22Rv1 (cell line): Measurements from ENCODE around the gene ATP1A2.
A peak's percentile ranks its signal among the peaks of the same experiment; 100 is the strongest.

Experiments used
- H3K27ac ChIP-seq: fragments of 450-650 bp; 2 replicates; pipeline ENCODE4 v1.5.1; 2017
- ZFX ChIP-seq: fragments of 450-650 bp; IDR thresholded peaks from 2 replicates; pipeline ENCODE4 v1.6.1; 2017; ENCODE audit warnings: antibody characterized with exemption, borderline replicate concordance
- TF ChIP-seq, protein P1 (sequence below): fragments of 450-650 bp; IDR thresholded peaks from 2 replicates; pipeline ENCODE4 v1.5.1; 2017; ENCODE audit warnings: mild to moderate bottlenecking

Gene ATP1A2

DNA sequence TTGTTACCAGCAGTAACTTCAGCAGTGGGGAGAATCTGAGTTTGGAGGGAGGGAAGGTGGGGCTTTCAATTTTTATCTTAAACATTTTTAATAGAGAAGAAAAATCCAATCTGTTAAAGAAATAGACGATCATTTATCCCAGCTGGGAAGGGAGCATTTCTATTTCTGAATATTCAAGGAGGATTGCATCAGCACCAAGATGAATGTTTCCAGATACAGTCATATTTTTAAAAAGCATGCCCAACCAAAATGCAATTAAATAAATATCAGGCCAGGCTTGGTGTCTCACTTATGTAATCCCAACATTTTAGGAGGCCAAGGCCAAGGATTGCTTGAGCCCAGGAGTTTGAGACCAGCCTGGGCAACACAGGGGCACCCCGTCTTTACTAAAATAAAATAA, 34.2 kb downstream of the ATP1A2 start:
- H3K27ac ChIP-seq, result no peak overlapping the region
- no peak for TF ChIP-seq ZFX
- TF ChIP-seq, protein P1, sequence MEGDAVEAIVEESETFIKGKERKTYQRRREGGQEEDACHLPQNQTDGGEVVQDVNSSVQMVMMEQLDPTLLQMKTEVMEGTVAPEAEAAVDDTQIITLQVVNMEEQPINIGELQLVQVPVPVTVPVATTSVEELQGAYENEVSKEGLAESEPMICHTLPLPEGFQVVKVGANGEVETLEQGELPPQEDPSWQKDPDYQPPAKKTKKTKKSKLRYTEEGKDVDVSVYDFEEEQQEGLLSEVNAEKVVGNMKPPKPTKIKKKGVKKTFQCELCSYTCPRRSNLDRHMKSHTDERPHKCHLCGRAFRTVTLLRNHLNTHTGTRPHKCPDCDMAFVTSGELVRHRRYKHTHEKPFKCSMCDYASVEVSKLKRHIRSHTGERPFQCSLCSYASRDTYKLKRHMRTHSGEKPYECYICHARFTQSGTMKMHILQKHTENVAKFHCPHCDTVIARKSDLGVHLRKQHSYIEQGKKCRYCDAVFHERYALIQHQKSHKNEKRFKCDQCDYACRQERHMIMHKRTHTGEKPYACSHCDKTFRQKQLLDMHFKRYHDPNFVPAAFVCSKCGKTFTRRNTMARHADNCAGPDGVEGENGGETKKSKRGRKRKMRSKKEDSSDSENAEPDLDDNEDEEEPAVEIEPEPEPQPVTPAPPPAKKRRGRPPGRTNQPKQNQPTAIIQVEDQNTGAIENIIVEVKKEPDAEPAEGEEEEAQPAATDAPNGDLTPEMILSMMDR, result no peak

DNA sequence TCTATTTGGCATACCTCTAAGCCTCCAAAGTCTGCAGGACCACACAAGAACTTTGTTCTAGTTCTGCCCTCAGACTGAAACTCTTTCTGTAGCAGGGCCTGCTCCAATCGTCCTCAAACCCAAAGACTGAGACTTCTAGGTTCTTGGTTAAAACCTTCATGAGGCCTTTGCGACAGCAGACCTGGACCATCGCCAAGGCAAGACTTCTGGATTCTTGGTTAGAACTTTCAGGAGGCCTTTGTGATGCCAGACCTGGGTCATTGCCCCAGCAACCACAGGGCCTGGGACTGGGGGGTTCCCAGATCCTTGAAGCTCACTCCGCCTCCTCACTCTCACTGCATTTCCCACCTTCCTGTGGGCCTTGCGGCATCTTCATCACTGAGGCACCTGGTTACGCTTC, 35.7 kb downstream of the ATP1A2 start, which contains the start of gene ATP1A4:
ATP1A4 (plus strand) TSS at position 301 of the 400 bp plus-strand sequence. CDS start 438 bp downstream, outside the sequence.
- H3K27ac ChIP-seq, result no peak within 1 kb of the TSS
- TF ChIP-seq, protein P1, result no peak
- TF ChIP-seq ZFX, result no peak

DNA sequence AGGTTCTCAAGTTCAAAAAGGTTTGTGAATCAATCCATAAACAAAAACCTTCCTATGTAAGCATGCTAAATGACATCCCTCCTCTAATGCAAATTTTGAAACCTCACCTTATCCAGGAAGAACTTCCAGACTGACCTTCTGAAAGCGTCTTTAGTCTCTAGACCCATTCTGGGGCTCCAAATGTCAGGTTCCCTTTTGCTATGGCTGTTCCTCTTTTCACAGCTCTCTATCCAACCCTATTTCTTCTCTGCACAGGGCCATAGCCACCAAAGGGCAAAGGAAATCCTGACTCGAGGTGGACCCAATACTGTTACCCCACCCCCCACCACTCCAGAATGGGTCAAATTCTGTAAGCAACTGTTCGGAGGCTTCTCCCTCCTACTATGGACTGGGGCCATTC, 39.2 kb downstream of the ATP1A2 start:
- TF ChIP-seq ZFX, result no peak
- TF ChIP-seq, protein P1, result no peak
- H3K27ac ChIP-seq, result no peak overlapping the region

DNA sequence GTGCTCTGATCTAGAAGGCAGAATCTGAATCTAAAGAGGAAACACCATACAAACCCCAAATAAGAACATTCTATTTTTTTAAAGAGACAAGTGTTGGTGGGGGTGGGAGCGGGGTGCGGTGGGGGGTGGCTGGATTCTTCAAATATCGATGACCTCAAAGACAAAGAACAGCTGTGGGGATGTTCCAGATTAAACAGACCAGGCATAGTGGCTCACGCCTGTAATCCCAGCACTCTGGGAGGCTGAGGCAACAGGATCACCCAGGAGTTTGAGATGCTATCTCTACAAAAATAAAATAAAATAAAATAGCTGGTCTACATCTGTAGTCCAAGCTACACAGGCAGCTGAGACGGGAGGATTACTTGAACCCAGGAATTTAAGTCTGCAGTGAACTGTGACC, 40.8 kb downstream of the ATP1A2 start:
- no peak for TF ChIP-seq ZFX
- TF ChIP-seq, protein P1, result no peak
- no peak overlapping the region for H3K27ac ChIP-seq

DNA sequence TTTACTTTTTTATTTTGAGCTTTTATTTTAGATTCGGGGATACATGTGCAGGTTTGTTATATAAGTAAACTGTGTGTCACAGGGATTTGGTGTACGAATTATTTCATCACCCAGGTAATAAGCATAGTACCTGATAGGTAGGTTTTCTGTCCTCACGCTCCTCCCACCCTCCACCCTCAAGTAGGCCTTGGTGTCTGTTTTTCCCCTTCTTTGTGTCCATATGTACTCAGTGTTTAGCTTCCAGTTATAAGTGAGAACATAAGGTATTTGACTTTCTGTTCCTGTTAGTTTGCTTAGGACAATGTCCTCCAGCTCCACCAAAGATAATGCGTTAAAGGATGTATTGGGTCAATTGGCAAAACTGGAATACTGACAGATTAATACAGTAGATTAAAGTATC, 41.6 kb downstream of the ATP1A2 start:
- H3K27ac ChIP-seq, result no peak overlapping the region
- TF ChIP-seq, protein P1, result no peak
- TF ChIP-seq ZFX, result no peak

DNA sequence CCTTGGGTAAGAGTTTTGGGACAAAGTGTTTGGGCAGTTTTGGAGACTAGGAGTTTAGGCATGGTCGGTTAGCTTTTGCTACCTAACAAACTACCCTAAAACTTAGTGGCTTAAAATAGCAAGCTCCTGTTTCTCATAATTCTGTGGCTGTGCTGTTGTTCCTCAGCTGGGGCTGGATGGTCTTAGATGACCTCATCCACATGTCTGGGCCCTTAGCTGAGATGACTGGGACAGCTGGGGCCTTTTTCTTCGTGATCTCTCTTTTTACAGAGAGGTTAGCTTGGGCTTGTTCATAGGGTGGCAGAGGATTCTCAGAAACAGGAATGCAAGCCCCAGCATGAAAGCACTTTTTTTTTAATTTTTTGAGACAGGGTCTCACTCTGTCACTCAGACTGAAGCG, 42.5 kb downstream of the ATP1A2 start:
- H3K27ac ChIP-seq, result no peak overlapping the region
- TF ChIP-seq, protein P1, result no peak
- no peak for TF ChIP-seq ZFX

DNA sequence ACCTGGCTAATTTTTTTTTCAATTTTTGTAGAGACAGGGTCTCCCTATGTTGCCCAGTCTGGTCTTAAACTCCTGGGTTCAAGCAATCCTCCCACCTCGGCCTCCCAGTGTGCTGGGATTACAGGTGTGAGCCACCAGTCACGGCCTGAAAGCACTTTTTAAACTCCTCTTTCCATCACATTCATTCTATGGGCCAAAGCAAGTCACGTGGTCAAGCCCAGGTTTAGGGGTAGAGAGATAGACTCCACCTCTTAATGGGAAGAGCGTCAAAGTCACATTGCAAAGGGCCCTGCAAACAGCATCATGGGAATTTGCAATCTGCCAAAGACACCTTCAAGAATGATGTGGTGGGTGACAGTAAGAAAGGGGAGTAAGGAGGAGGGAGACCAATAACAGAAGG, 43.0 kb downstream of the ATP1A2 start:
- TF ChIP-seq ZFX, result no peak
- no peak overlapping the region for H3K27ac ChIP-seq

DNA sequence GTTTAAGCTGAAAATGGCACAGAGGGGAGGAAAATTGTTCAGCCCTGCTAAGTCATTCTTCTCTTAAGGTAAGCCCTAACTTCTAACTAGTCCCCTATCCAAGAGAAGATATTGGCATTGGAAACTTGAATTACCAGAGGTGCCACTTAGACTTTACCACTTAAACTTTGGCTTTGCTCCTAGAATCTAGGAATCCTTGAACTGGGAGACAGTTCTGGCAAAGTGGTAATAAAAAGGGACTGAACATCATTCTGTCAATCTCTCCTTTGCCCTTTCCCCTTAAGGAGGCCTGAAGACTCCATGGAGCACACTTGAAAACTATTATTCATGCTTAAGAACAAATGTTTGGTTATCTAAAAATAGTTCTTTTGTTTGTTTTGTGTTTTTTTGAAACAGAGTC, 44.3 kb downstream of the ATP1A2 start:
- peak overlapping the region; percentile 82 for H3K27ac ChIP-seq
- TF ChIP-seq ZFX, result no peak
- TF ChIP-seq, protein P1, result no peak
